ENCODE results near the gene CHST8.

The CHST8 gene

DNA sequence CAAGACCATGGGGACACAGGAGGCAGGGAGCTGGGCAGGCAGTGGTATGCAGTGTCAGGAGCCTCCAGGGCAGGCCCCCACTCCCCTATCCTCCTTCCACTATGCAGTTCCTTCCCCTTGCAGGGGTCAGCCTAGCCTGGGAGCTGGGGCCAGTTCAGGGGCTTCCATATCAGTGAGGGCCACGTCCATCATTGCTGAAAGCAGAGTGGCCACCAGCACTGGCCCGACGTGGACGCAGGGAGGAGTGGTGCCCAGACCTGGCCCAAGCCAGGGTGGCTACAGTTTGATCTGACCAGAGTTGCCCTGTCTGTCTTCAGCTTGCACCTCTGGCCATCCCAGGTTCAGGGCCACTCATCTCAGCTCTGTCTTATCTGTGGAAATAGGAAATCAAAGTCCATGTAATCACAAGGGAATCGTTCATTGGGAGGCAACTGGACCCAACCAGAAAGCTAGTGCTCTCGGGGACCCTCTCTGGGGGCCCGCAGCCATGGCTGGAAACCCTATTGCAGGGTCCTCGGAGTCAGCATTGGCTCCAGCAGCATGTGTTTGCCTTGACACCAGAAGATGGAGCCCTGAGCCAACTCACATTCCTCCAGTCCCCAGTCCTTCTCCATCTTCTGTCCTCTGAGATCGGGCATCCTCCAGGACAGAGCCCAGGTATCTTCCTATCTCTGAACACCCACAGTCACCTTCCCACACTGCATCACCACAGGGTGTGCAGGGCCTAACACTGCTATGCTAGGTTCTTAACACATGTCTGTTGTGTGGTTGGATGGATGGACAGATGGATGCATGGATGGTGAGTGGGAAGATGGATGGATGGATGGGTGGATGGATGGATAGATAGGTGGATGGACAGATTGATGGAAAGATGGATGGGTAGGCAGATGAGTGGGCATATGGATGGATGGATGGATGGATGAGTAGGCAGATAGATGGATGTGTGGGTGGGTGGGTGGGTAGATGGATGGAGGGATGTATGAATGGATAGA is 99.2 kb downstream of the CHST8 start:
- no peak for FAIRE-seq

DNA sequence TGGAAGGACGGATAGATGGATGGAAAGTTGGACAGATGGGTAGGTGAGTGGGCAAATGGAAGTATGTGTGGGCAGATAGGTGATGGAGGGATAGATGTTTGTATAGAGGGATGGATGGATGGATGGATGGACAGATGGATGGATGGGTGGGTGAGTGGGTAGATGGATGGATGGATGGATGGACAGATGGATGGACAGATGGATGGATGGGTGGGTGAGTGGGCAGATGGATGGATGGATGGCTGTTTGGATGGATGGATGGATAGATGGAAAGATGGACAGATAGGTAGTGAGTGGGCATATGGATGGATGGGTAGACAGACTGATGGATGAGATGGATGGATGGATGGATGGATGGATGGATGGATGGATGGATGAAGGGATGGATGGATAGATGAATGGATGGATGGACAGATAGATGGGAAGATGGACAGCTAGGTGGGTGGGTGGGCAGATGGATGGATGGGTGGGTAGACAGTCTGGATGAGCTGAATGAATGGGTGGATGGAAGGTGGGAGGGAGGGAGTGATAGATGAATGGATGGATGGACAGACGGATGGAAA is 100.1 kb downstream of the CHST8 start:
- no peak for FAIRE-seq

- no peak for FAIRE-seq
These were observed 100.9 kb downstream of the CHST8 start for GRCh38 chr19:33722456-33723239.

DNA sequence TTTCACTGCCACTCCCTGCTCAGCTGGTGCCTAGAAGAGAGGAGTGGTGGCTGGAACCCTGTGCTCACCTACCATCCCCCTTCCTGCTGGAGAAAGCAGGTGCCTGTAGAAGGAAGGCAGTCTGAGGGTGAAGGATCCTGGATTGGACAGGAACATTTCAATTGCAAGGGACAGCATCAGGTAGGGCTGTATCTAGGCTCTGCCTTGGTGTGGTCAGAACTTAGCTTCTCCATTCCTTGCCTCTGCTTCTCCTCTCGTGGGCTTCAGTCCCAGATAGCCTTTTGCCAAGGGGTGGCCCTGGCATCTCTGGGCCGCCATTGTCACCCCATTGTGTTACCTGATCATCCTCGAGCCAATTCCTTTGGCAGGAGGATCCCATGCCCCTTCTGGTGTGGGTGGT is 101.8 kb downstream of the CHST8 start:
- FAIRE-seq = no peak

GRCh38 chr19:33724021-33724720 is 102.4 kb downstream of the CHST8 start:
- FAIRE-seq = no peak

DNA sequence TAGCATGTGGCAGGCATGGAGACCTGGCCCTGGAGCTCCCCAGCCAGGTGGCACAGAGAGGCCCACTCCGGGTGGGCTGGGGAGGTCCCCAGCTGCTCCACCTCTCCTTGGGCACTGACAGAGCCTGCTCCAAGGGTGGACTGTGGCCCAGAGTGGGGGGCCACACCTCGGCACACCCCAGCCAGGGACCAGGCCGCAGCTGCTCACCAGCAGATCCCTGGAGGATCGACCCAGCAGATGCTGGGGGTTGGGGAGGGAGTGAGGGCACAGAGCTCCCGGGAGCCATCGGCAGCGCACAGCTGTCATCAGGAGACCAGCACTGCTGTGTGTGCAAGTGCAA is 102.9 kb downstream of the CHST8 start:
- no peak for FAIRE-seq

DNA sequence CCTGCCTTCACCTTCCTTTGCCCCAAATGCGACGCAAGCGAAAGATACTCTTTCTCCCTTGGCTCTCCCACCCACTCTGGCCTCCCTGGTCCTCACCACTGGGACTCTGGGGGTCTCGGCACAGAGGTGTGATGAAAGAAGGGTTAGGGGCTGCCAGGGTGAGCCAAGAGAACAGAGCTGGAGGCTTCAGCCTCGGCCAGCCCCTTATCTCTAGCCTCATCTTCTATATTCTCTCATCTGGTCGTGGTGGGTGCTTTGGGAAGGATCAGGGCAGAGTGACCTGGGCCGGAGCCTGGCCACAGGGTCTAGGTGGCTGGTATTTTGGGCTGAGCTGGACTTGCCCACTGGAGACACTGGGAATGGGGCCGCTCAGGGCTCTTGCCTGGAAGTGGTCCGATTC is 103.8 kb downstream of the CHST8 start:
- FAIRE-seq = no peak

GRCh38 chr19:33726756-33727155 is 105.0 kb downstream of the CHST8 start:
- no peak for FAIRE-seq

- no peak for FAIRE-seq
These were observed 105.7 kb downstream of the CHST8 start for GRCh38 chr19:33727331-33727998.

DNA sequence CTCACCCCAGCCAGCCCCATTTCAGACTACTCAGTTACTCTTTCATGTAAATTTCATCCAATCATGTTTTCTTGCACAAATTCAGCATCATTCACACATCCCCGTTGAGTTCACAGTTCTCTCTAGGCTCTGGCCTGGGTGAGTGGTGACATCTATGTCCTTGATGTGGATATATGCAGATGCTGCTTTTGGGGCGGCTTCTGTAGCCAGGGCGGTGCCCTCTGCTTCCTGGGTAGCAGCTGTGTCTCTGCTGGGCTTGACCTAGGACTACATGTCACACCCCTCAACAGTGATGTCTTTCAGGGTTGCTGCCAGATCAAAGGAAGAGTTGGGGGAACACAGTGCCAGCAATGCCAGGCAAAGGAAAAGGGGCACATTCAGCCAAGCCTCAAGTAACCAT is 106.4 kb downstream of the CHST8 start:
- no peak for FAIRE-seq

GRCh38 chr19:33730858-33731607 is 109.3 kb downstream of the CHST8 start:
- no peak for FAIRE-seq

GRCh38 chr19:33731881-33732280 is 110.1 kb downstream of the CHST8 start:
- no peak for FAIRE-seq

DNA sequence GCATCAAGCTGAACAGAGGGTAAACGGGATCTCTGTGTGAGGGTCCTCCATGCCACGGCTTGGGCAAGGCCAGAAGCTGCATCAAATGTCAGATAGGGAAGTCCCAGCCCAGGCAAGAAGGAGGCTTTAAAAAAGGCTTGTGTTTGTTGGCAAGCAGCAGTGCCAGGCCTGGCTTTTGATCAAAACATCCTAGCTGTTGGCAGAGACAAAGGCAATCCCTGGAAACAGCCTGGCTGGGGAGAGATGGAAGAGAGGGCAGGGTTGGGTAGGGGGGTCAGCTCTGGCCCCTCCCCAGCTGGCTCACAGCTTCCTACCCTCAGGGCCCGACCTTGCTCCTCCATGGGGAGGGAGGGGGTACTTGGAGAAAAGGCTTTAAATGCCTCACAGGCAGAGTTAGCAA is 113.2 kb downstream of the CHST8 start:
- FAIRE-seq = no peak

- FAIRE-seq = no peak
These were observed 114.4 kb downstream of the CHST8 start for GRCh38 chr19:33736158-33736557.

DNA sequence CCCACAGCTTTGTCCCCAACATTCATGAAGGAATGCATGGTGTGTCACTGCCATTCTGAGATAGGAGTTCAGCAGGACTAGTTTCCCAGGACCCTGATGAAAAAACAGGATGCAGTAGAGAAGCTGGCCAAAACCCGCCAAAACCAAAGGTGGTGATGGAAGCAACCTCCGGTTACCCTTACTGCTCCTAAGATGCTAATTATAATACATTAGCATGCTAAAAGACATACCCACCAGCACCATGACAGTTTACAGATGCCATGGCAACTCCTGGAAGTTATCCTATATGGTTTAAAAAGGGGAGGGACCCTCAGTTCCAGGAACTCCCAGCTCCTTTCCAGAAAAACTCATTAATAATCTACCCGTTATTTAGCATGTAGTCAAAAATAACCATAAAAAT is 115.0 kb downstream of the CHST8 start:
- no peak for FAIRE-seq

- FAIRE-seq = no peak
These were observed 116.1 kb downstream of the CHST8 start for GRCh38 chr19:33737681-33738371.

DNA sequence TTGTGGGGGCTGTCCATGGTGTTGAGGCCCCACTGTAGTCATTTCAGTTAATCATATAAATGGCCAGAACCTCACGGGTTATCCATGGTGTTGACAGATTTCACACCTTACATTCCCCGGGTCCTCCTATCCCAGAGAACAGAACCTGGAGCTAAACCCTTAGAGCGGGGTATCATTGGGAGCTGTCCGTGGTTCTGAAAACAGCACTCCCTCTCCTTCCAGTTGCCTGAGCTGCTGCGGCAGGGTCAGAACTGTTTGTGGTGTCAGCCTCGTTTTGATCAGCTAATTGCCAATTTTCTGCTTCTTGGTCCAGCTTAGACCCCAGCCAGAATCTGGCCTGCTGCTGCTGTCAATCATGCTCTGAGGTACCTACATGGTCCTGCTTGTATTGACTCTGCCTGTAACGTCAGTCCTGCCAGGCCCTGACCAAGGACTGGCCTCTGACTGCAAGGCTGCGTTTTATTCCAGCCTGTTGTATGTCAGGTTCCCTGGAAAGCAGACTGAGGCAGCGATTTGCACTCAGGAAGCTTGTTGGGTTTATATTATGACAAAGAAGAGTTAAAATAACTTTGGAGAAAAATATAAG is 119.2 kb downstream of the CHST8 start:
- FAIRE-seq = no peak

GRCh38 chr19:33745297-33745696 is 123.5 kb downstream of the CHST8 start:
- FAIRE-seq = no peak

GRCh38 chr19:33746159-33746558 is 124.4 kb downstream of the CHST8 start:
- no peak for FAIRE-seq

- no peak for FAIRE-seq
These were observed 125.5 kb downstream of the CHST8 start for GRCh38 chr19:33747273-33747672.

GRCh38 chr19:33748231-33748630 is 126.5 kb downstream of the CHST8 start:
- FAIRE-seq = no peak
